Measurements from ENCODE around the gene DCLRE1B. TPM values are rescaled to one million over a fixed set of nuclear protein-coding genes. Genes with fewer than 3 reads are reported as not detected.

DCLRE1B gene
- total and polyA plus RNA-seq, 9 of the 15 experiments (the other 6 are each of a cell fraction or from before 2014, with no cell fraction given), result 10.6 to 28.8 (median 17.2) TPM

- Histone ChIP-seq H3K9me3 (replicated peaks; ENCODE audit: control insufficient read depth, insufficient read depth, low read depth, low read length) (no peaks in the 10 kb centered on the region), H3K36me3 (ENCODE audit: control insufficient read depth, insufficient read depth, low read length) (peaks cover 53% of the 10 kb centered on the region), H3K4me3 (no peak overlapping the region), H4K20me1 (replicated peaks; ENCODE audit: control insufficient read depth, insufficient read depth, low read length) (peaks cover 14% of the 10 kb centered on the region; the same call in 1 of the 2 replicates), H3K27ac (ENCODE audit: extremely low read depth, low read depth, low read length) (no peak overlapping the region), H3K79me2 (ENCODE audit: control insufficient read depth, insufficient read depth, low read length) (peaks cover 92% of the 10 kb centered on the region), H3K27me3 (ENCODE audit: control insufficient read depth in 2 of 2, insufficient read depth in 2 of 2, low read length in 2 of 2) (no peaks in the 10 kb centered on the region), H3K9me1 (ENCODE audit: control insufficient read depth, insufficient read depth, low read length) (no peaks in the 10 kb centered on the region), H3K4me1 (replicated peaks in 1 of 2; ENCODE audit: control insufficient read depth in 2 of 2, insufficient read depth in 2 of 2, low read length in 2 of 2) (peaks cover 13 to 15% of the 10 kb centered on the region in 2 experiments; a peak in 4 of 5 replicates), H3K9ac (ENCODE audit: insufficient read depth in 1 of 2, low read depth in 2 of 2, low read length in 2 of 2) (no peak overlapping the region), H2AFZ (ENCODE audit: low read depth, low read length) (no peak overlapping the region), H3K4me2 (ENCODE audit: insufficient read depth, low read length) (no peak overlapping the region)
- CTCF ChIA-PET (ENCODE audit: low intra/inter-chr PET ratio), result no interaction called here
- no peak for FAIRE-seq
- intact Hi-C loops (cut with micrococcal nuclease) (no loop called here), in situ Hi-C loops (cut with MboI) (no loop called here)
- TF ChIP-seq C11orf30 (IDR thresholded peaks at IDR 0.05; ENCODE audit: low read depth) (peak; percentile 61; the same call in 1 of the 2 replicates), ZNF316 (IDR thresholded peaks at IDR 0.05) (peak; percentile 79), HES1 (IDR thresholded peaks at IDR 0.05; ENCODE audit: low read depth) (no peak), KDM2B (CRISPR knock-in tag; IDR thresholded peaks at IDR 0.05) (no peak), FOXP1 (CRISPR knock-in tag; IDR thresholded peaks at IDR 0.05) (no peak)
- BruUV-seq (replicated peaks), result no TSS peak
- ATAC-seq, result no peak
- POLR2A ChIA-PET, result interaction anchor here (7.3 kb wide), 1 partner anchor 13 kb away, joined by 61 read pairs; the partner anchor contains the start of gene HIPK1
- no peak for DNase-seq (ENCODE audit: extremely low read depth in 1 of 4, low spot score in 3 of 4)
Measured at GRCh38 chr1:113942527-113942926, 37.4 kb downstream of the DCLRE1B start.

Data from K562 (cell line).